Measurements from ENCODE around the gene JTB. TPM values are rescaled to one million over a fixed set of nuclear protein-coding genes. Genes with fewer than 3 reads are reported as not detected.

Gene JTB
- total RNA-seq, 1 experiment from 2014 or later, result 123 TPM

- no peaks in the 10 kb centered on the region for H3K9me2 ChIP-seq (ENCODE audit: insufficient read depth)
- ATAC-seq (peak; percentile 33), DNase-seq (ENCODE audit: low read depth, low spot score) (peak; percentile 56)
- no peak overlapping the region for H2AFZ ChIP-seq (ENCODE audit: low read depth, low read length, poor library complexity, severe bottlenecking)
- peaks cover 34% of the 10 kb centered on the region for H3K79me2 ChIP-seq (ENCODE audit: insufficient read depth, low read length)
- no peaks in the 10 kb centered on the region for H3K9me3 ChIP-seq (ENCODE audit: control insufficient read depth in 1 of 2, insufficient read depth in 1 of 2, low read depth in 1 of 2, low read length in 2 of 2)
- ChIA-PET RAD21 (ENCODE audit: low non-redundant PET in 1 of 2, low total read pairs in 2 of 2, uncharacterized antibody in 2 of 2, unreplicated experiment in 2 of 2) (interaction anchor here in 1 of 2 experiments (0.9 kb wide), 1 partner anchor 14 kb away, joined by 3 read pairs; the partner anchor contains the start of gene JTB), POLR2A (interaction anchor here (0.8 to 2.8 kb wide), 5 partner anchors 10 to 171 kb away, joined by 3 to 18 read pairs (median 3); partner anchors contain the start of genes DENND4B and RPS27), CTCF (interaction anchor here (0.8 to 2.1 kb wide), 2 partner anchors 18 to 23 kb away, joined by 3 to 9 read pairs; partner anchors contain the start of gene DENND4B)
- no peak for TF ChIP-seq CEBPB (IDR thresholded peaks at IDR 0.05; ENCODE audit: low read depth)
- TF ChIP-seq POLR2AphosphoS5 (IDR thresholded peaks at IDR 0.05; ENCODE audit: low read depth, low read length), result peak; percentile 71
- TF ChIP-seq YY1 (IDR thresholded peaks at IDR 0.05; ENCODE audit: extremely low read depth, insufficient replicate concordance, low read depth, low read length), result no peak
- no peak for TF ChIP-seq ZNF274 (IDR thresholded peaks at IDR 0.05; ENCODE audit: low read depth, low read length)
- no peak for TF ChIP-seq MAX (IDR thresholded peaks at IDR 0.05)
- no peak for TF ChIP-seq FOSL1 (IDR thresholded peaks at IDR 0.05; ENCODE audit: low read depth)
- TF ChIP-seq RAD21 (IDR thresholded peaks at IDR 0.05; ENCODE audit: low read depth), result no peak
- peak; percentile 20 for TF ChIP-seq POLR2A (IDR thresholded peaks at IDR 0.05; ENCODE audit: borderline replicate concordance, extremely low read depth, insufficient read depth, insufficient read length)
- no peak for TF ChIP-seq CBX3 (IDR thresholded peaks at IDR 0.05; ENCODE audit: low read depth)
- TF ChIP-seq TCF7L2 (IDR thresholded peaks at IDR 0.05; ENCODE audit: borderline replicate concordance, extremely low read depth, insufficient read depth, insufficient read length), result no peak
- TF ChIP-seq, protein P1, sequence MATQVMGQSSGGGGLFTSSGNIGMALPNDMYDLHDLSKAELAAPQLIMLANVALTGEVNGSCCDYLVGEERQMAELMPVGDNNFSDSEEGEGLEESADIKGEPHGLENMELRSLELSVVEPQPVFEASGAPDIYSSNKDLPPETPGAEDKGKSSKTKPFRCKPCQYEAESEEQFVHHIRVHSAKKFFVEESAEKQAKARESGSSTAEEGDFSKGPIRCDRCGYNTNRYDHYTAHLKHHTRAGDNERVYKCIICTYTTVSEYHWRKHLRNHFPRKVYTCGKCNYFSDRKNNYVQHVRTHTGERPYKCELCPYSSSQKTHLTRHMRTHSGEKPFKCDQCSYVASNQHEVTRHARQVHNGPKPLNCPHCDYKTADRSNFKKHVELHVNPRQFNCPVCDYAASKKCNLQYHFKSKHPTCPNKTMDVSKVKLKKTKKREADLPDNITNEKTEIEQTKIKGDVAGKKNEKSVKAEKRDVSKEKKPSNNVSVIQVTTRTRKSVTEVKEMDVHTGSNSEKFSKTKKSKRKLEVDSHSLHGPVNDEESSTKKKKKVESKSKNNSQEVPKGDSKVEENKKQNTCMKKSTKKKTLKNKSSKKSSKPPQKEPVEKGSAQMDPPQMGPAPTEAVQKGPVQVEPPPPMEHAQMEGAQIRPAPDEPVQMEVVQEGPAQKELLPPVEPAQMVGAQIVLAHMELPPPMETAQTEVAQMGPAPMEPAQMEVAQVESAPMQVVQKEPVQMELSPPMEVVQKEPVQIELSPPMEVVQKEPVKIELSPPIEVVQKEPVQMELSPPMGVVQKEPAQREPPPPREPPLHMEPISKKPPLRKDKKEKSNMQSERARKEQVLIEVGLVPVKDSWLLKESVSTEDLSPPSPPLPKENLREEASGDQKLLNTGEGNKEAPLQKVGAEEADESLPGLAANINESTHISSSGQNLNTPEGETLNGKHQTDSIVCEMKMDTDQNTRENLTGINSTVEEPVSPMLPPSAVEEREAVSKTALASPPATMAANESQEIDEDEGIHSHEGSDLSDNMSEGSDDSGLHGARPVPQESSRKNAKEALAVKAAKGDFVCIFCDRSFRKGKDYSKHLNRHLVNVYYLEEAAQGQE (IDR thresholded peaks at IDR 0.05; ENCODE audit: low read depth), result no peak
- no peak for TF ChIP-seq SP1 (IDR thresholded peaks at IDR 0.05; ENCODE audit: low read depth)
- TF ChIP-seq JUND (IDR thresholded peaks at IDR 0.05), result no peak
- no peak for TF ChIP-seq EZH2phosphoT487 (IDR thresholded peaks at IDR 0.05; ENCODE audit: borderline replicate concordance)
- TF ChIP-seq, protein P2, sequence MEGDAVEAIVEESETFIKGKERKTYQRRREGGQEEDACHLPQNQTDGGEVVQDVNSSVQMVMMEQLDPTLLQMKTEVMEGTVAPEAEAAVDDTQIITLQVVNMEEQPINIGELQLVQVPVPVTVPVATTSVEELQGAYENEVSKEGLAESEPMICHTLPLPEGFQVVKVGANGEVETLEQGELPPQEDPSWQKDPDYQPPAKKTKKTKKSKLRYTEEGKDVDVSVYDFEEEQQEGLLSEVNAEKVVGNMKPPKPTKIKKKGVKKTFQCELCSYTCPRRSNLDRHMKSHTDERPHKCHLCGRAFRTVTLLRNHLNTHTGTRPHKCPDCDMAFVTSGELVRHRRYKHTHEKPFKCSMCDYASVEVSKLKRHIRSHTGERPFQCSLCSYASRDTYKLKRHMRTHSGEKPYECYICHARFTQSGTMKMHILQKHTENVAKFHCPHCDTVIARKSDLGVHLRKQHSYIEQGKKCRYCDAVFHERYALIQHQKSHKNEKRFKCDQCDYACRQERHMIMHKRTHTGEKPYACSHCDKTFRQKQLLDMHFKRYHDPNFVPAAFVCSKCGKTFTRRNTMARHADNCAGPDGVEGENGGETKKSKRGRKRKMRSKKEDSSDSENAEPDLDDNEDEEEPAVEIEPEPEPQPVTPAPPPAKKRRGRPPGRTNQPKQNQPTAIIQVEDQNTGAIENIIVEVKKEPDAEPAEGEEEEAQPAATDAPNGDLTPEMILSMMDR (IDR thresholded peaks at IDR 0.05 in 2 of 3, conservative IDR thresholded peaks at IDR 0.05 in 1 of 3; ENCODE audit: borderline replicate concordance in 1 of 3, insufficient read depth in 1 of 3, low read depth in 2 of 3, low read length in 2 of 3), result no peak
- TF ChIP-seq, protein P3, sequence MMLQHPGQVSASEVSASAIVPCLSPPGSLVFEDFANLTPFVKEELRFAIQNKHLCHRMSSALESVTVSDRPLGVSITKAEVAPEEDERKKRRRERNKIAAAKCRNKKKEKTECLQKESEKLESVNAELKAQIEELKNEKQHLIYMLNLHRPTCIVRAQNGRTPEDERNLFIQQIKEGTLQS (IDR thresholded peaks at IDR 0.05), result no peak
- intact Hi-C loops (cut with micrococcal nuclease), result loop anchor here (5.0 kb wide), 1 partner anchor 182 kb away; no protein-coding TSS in a partner anchor
- no peaks in the 10 kb centered on the region for H4K20me1 ChIP-seq (ENCODE audit: insufficient read depth)
- H3K4me1 ChIP-seq (ENCODE audit: control insufficient read depth in 1 of 2, insufficient read depth in 2 of 2, low read length in 2 of 2), result peaks cover 29 to 62% of the 10 kb centered on the region in 2 experiments
- BruUV-seq (replicated peaks), result no TSS peak
- peak overlapping the region; percentile 93 for H3K27ac ChIP-seq (ENCODE audit: low read depth, low read length)
- H3K4me3 ChIP-seq (replicated peaks in 1 of 2; ENCODE audit: low read depth in 1 of 2, low read length in 2 of 2), result peak overlapping the region; percentile 94 to 97
- H3K27me3 ChIP-seq (ENCODE audit: insufficient read depth, low read length), result no peaks in the 10 kb centered on the region
- H3K4me2 ChIP-seq (ENCODE audit: low read length), result peak overlapping the region; percentile 86
- H3K9ac ChIP-seq (ENCODE audit: low read length), result peak overlapping the region; percentile 96
- peaks cover 5 to 11% of the 10 kb centered on the region in 2 experiments; a peak in 1 of 4 replicates for H3K36me3 ChIP-seq (ENCODE audit: control insufficient read depth in 1 of 2, insufficient read depth in 2 of 2, low read length in 2 of 2)
These were observed 13.6 kb downstream of the JTB start for GRCh38 chr1:153963850-153964331.

Data from HCT116 (cell line).